ENCODE data around the gene ID4.

Gene ID4

DNA sequence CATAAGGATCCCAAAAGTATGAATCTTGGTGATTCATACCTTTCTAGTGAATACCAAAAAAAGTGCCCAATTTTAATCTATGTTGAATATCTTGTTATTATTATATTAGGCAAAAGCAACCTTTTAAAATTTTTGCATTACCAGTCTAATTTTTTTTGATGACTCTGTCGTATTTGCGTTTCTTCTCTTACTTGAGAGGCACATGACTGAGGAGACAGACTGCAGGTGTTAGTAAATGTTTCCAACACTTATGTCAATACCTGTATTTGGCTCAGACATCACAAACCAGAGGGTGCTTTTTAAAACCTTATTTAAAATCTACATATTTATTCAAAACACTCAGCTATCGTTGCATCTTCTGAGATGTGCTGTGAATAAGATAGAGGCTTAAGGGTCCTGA lies 27.1 kb downstream of the ID4 start:
- Histone ChIP-seq H3K4me3 (ENCODE audit: low read depth, low read length) (no peak overlapping the region), H3K27ac (ENCODE audit: low read depth, low read length) (no peak overlapping the region), H3K4me1 (ENCODE audit: control insufficient read depth, insufficient read depth, low read length) (no peaks in the 10 kb centered on the region), H3K36me3 (ENCODE audit: control insufficient read depth, insufficient read depth, low read length) (no peaks in the 10 kb centered on the region), H3K9ac (ENCODE audit: low read depth, low read length) (no peak overlapping the region), H3K27me3 (ENCODE audit: control insufficient read depth, insufficient read depth, low read length) (no peaks in the 10 kb centered on the region), H3K9me3 (ENCODE audit: control insufficient read depth, insufficient read depth, low read length) (no peaks in the 10 kb centered on the region)

- H3K27ac ChIP-seq (ENCODE audit: low read depth, low read length), result no peak overlapping the region
- no peaks in the 10 kb centered on the region for H3K27me3 ChIP-seq (ENCODE audit: control insufficient read depth, insufficient read depth, low read length)
- H3K9me3 ChIP-seq (ENCODE audit: control insufficient read depth, insufficient read depth, low read length), result no peaks in the 10 kb centered on the region
- no peak overlapping the region for H3K9ac ChIP-seq (ENCODE audit: low read depth, low read length)
- no peaks in the 10 kb centered on the region for H3K36me3 ChIP-seq (ENCODE audit: control insufficient read depth, insufficient read depth, low read length)
- no peaks in the 10 kb centered on the region for H3K4me1 ChIP-seq (ENCODE audit: control insufficient read depth, insufficient read depth, low read length)
- no peak overlapping the region for H3K4me3 ChIP-seq (ENCODE audit: low read depth, low read length)
Measured at GRCh38 chr6:19865178-19865577, 28.0 kb downstream of the ID4 start.

DNA sequence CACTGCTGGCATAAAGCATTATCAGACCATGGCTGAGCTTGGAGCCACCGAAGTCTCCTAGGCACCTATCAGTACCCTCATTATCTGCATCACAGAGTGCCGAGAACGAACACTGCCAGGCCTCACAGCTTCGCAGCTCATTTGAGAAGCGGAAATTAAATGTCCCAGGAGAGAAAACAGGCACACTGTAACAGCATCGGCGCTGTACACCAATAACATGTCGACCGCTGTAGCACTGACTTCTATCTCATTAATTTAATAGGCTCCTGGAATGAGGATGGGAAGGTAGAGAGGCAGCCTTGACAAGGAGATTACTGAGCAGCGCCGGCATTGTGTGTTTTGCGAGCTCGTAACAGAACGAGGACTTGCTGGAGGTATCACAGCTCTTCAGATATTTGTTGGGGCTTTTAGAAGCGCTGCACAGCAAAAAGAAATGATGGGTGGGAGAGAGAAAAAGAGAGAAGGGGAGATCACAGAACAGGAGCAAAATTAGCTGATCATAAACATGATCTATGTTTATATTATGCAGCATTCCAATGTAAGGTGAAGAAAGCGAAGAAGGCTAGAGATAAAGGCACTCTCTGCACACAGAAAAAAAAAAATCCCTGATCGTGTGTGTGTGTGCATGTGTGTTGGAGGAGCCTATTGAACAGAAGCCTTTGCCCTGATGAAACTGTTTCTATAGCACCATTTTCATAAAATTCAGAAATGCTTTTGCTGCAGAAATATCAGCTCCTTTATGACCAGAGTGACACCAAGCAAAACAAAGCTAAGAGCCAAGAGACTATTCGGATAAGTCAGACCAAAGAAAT lies 29.2 kb downstream of the ID4 start:
- no peak overlapping the region for H3K4me3 ChIP-seq (ENCODE audit: low read depth, low read length)
- H3K4me1 ChIP-seq (ENCODE audit: control insufficient read depth, insufficient read depth, low read length), result no peaks in the 10 kb centered on the region

GRCh38 chr6:19866985-19867627 lies 29.9 kb downstream of the ID4 start:
- Histone ChIP-seq H3K36me3 (ENCODE audit: control insufficient read depth, insufficient read depth, low read length) (no peaks in the 10 kb centered on the region), H3K9ac (ENCODE audit: low read depth, low read length) (no peak overlapping the region), H3K9me3 (ENCODE audit: control insufficient read depth, insufficient read depth, low read length) (no peaks in the 10 kb centered on the region), H3K4me3 (ENCODE audit: low read depth, low read length) (no peak overlapping the region), H3K4me1 (ENCODE audit: control insufficient read depth, insufficient read depth, low read length) (no peaks in the 10 kb centered on the region), H3K27me3 (ENCODE audit: control insufficient read depth, insufficient read depth, low read length) (no peaks in the 10 kb centered on the region), H3K27ac (ENCODE audit: low read depth, low read length) (no peak overlapping the region)

More for the DNA sequence above, 29.2 kb downstream of the ID4 start:
- no peak overlapping the region for H3K27ac ChIP-seq (ENCODE audit: low read depth, low read length)
- no peaks in the 10 kb centered on the region for H3K9me3 ChIP-seq (ENCODE audit: control insufficient read depth, insufficient read depth, low read length)
- H3K9ac ChIP-seq (ENCODE audit: low read depth, low read length), result no peak overlapping the region
- no peaks in the 10 kb centered on the region for H3K27me3 ChIP-seq (ENCODE audit: control insufficient read depth, insufficient read depth, low read length)
- no peaks in the 10 kb centered on the region for H3K36me3 ChIP-seq (ENCODE audit: control insufficient read depth, insufficient read depth, low read length)

GRCh38 chr6:19869464-19869863 lies 32.3 kb downstream of the ID4 start:
- Histone ChIP-seq H3K9me3 (ENCODE audit: control insufficient read depth, insufficient read depth, low read length) (no peaks in the 10 kb centered on the region), H3K4me3 (ENCODE audit: low read depth, low read length) (no peak overlapping the region)

GRCh38 chr6:19870322-19870721 lies 33.2 kb downstream of the ID4 start:
- Histone ChIP-seq H3K36me3 (ENCODE audit: control insufficient read depth, insufficient read depth, low read length) (no peaks in the 10 kb centered on the region), H3K4me1 (ENCODE audit: control insufficient read depth, insufficient read depth, low read length) (peaks cover 2% of the 10 kb centered on the region; the same call in 1 of the 2 replicates), H3K27me3 (ENCODE audit: control insufficient read depth, insufficient read depth, low read length) (no peaks in the 10 kb centered on the region), H3K9ac (ENCODE audit: low read depth, low read length) (no peak overlapping the region), H3K4me3 (ENCODE audit: low read depth, low read length) (no peak overlapping the region), H3K27ac (ENCODE audit: low read depth, low read length) (no peak overlapping the region), H3K9me3 (ENCODE audit: control insufficient read depth, insufficient read depth, low read length) (no peaks in the 10 kb centered on the region)

More at GRCh38 chr6:19869464-19869863, 32.3 kb downstream of the ID4 start:
- H3K27me3 ChIP-seq (ENCODE audit: control insufficient read depth, insufficient read depth, low read length), result no peaks in the 10 kb centered on the region
- H3K4me1 ChIP-seq (ENCODE audit: control insufficient read depth, insufficient read depth, low read length), result peaks cover 2% of the 10 kb centered on the region; the same call in 1 of the 2 replicates
- H3K9ac ChIP-seq (ENCODE audit: low read depth, low read length), result no peak overlapping the region
- no peak overlapping the region for H3K27ac ChIP-seq (ENCODE audit: low read depth, low read length)
- no peaks in the 10 kb centered on the region for H3K36me3 ChIP-seq (ENCODE audit: control insufficient read depth, insufficient read depth, low read length)

GRCh38 chr6:19873031-19873430 lies 35.9 kb downstream of the ID4 start:
- H3K36me3 ChIP-seq (ENCODE audit: control insufficient read depth, insufficient read depth, low read length), result no peaks in the 10 kb centered on the region
- H3K4me1 ChIP-seq (ENCODE audit: control insufficient read depth, insufficient read depth, low read length), result peaks cover 2% of the 10 kb centered on the region; the same call in 1 of the 2 replicates
- H3K27ac ChIP-seq (ENCODE audit: low read depth, low read length), result no peak overlapping the region
- no peak overlapping the region for H3K9ac ChIP-seq (ENCODE audit: low read depth, low read length)
- no peak overlapping the region for H3K4me3 ChIP-seq (ENCODE audit: low read depth, low read length)
- H3K27me3 ChIP-seq (ENCODE audit: control insufficient read depth, insufficient read depth, low read length), result no peaks in the 10 kb centered on the region
- no peaks in the 10 kb centered on the region for H3K9me3 ChIP-seq (ENCODE audit: control insufficient read depth, insufficient read depth, low read length)

GRCh38 chr6:19876672-19877071 lies 39.5 kb downstream of the ID4 start:
- Histone ChIP-seq H3K27me3 (ENCODE audit: control insufficient read depth, insufficient read depth, low read length) (no peaks in the 10 kb centered on the region), H3K9me3 (ENCODE audit: control insufficient read depth, insufficient read depth, low read length) (no peaks in the 10 kb centered on the region), H3K27ac (ENCODE audit: low read depth, low read length) (no peak overlapping the region), H3K9ac (ENCODE audit: low read depth, low read length) (no peak overlapping the region), H3K36me3 (ENCODE audit: control insufficient read depth, insufficient read depth, low read length) (no peaks in the 10 kb centered on the region), H3K4me3 (ENCODE audit: low read depth, low read length) (no peak overlapping the region), H3K4me1 (ENCODE audit: control insufficient read depth, insufficient read depth, low read length) (peaks cover 2% of the 10 kb centered on the region; the same call in 1 of the 2 replicates)

- Histone ChIP-seq H3K27ac (ENCODE audit: low read depth, low read length) (no peak overlapping the region), H3K9me3 (ENCODE audit: control insufficient read depth, insufficient read depth, low read length) (no peaks in the 10 kb centered on the region), H3K27me3 (ENCODE audit: control insufficient read depth, insufficient read depth, low read length) (no peaks in the 10 kb centered on the region), H3K9ac (ENCODE audit: low read depth, low read length) (no peak overlapping the region), H3K36me3 (ENCODE audit: control insufficient read depth, insufficient read depth, low read length) (no peaks in the 10 kb centered on the region), H3K4me3 (ENCODE audit: low read depth, low read length) (no peak overlapping the region), H3K4me1 (ENCODE audit: control insufficient read depth, insufficient read depth, low read length) (no peaks in the 10 kb centered on the region)
Measured at GRCh38 chr6:19879663-19880062, 42.5 kb downstream of the ID4 start.

DNA sequence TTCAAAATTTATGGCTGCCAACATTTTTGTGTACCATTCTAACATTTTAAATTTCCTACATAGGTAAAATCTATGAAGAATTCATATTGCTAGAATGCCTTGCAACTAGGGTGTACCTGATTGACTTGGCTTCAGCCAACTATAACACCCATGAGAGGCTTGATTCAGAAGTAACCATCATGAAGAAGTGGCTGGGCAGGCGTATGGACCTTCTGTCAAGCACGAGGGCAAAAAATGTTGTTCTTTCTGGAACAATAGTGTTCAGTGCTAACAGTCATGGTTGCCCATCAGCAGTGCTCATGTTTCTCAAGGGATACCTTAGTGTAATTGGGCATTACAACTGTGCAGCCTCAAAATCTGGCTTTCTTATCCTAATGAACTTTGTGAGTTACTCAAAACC lies 42.9 kb downstream of the ID4 start:
- no peaks in the 10 kb centered on the region for H3K9me3 ChIP-seq (ENCODE audit: control insufficient read depth, insufficient read depth, low read length)
- H3K36me3 ChIP-seq (ENCODE audit: control insufficient read depth, insufficient read depth, low read length), result no peaks in the 10 kb centered on the region
- no peaks in the 10 kb centered on the region for H3K27me3 ChIP-seq (ENCODE audit: control insufficient read depth, insufficient read depth, low read length)
- no peak overlapping the region for H3K4me3 ChIP-seq (ENCODE audit: low read depth, low read length)
- H3K4me1 ChIP-seq (ENCODE audit: control insufficient read depth, insufficient read depth, low read length), result no peaks in the 10 kb centered on the region
- no peak overlapping the region for H3K27ac ChIP-seq (ENCODE audit: low read depth, low read length)
- no peak overlapping the region for H3K9ac ChIP-seq (ENCODE audit: low read depth, low read length)

DNA sequence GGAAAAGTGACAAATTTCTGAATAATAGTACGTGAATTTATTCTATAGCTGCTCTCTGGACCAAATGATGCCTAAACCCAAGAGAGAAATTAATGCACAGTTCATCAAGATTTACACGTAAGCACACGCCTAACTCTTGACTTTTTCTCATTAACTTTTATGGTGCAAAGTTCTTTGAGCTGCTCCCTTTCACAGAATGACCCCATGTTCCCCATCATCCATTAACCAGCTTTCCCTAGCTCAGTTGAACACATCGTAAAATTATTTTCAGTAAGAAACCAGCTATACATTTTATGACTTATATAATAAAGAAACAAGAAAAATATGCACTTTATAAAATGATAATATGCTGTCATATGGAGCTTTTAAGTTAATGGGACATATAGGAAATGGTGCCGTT lies 54.3 kb downstream of the ID4 start:
- Histone ChIP-seq H3K9ac (ENCODE audit: low read depth, low read length) (no peak overlapping the region), H3K4me1 (ENCODE audit: control insufficient read depth, insufficient read depth, low read length) (no peaks in the 10 kb centered on the region), H3K9me3 (ENCODE audit: control insufficient read depth, insufficient read depth, low read length) (no peaks in the 10 kb centered on the region; the same call in 1 of the 2 replicates), H3K36me3 (ENCODE audit: control insufficient read depth, insufficient read depth, low read length) (no peaks in the 10 kb centered on the region), H3K27me3 (ENCODE audit: control insufficient read depth, insufficient read depth, low read length) (no peaks in the 10 kb centered on the region), H3K4me3 (ENCODE audit: low read depth, low read length) (no peak overlapping the region), H3K27ac (ENCODE audit: low read depth, low read length) (no peak overlapping the region)

All from HUES48 (cell line).